Natural killer cell (primary cell): ENCODE data around the gene TAF8. TPM values are rescaled to one million over a fixed set of nuclear protein-coding genes. Genes with fewer than 3 reads are reported as not detected.

Experiments used
- ATAC-seq, 3 donors: fragments of 150-1000 bp in 2 of 3; fragments of 200-7000 bp in 1 of 3; cut with Tn5 transposase; 1 replicate in 1 of 3; 2 replicates in 2 of 3; pipeline ENCODE4 v1.10.0; 2021; ENCODE audit warnings: mild to moderate bottlenecking in 2 of 3, moderate library complexity in 2 of 3
- DNase-seq, 2 donors: peaks; one replicate each; pipeline versions ENCODE4 v3.0.0 to v3.0.0-alpha.2; 2013 to 2021; ENCODE audit warnings: mixed read lengths in 1 of 2
- H3K27ac ChIP-seq: one replicate; pipeline ENCODE4 v1.5.1; 2013; ENCODE audit warnings: mild to moderate bottlenecking, low read length
- H3K27me3 ChIP-seq: one replicate; pipeline ENCODE4 v1.6.1; 2013; ENCODE audit warnings: low read length; ENCODE audit not compliant: control insufficient read depth, insufficient read depth
- H3K36me3 ChIP-seq: one replicate; pipeline ENCODE4 v1.6.1; 2013; ENCODE audit warnings: low read length; ENCODE audit not compliant: control insufficient read depth, insufficient read depth
- H3K4me1 ChIP-seq: one replicate; pipeline ENCODE4 v1.6.1; 2013; ENCODE audit warnings: low read length; ENCODE audit not compliant: control insufficient read depth, insufficient read depth
- H3K4me3 ChIP-seq: one replicate; pipeline ENCODE4 v1.5.1; 2013; ENCODE audit warnings: low read length
- H3K9me3 ChIP-seq: one replicate; pipeline ENCODE4 v1.6.1; 2013; ENCODE audit warnings: low read length; ENCODE audit not compliant: control insufficient read depth, insufficient read depth
- H3K27ac Mint-ChIP-seq, 2 donors: one replicate each; pipeline ENCODE4 v1.8.0; 2022; ENCODE audit warnings: mild to moderate bottlenecking in 2 of 2, mixed read lengths in 2 of 2, moderate library complexity in 1 of 2
- H3K27me3 Mint-ChIP-seq, 2 donors: one replicate each; pipeline ENCODE4 v1.8.0; 2022; ENCODE audit warnings: low read depth in 2 of 2, mixed read lengths in 2 of 2
- H3K36me3 Mint-ChIP-seq: one replicate; pipeline ENCODE4 v1.8.0; 2022; ENCODE audit warnings: mixed read lengths
- H3K4me1 Mint-ChIP-seq, 2 donors: one replicate each; pipeline ENCODE4 v1.8.0; 2022; ENCODE audit warnings: mixed read lengths in 2 of 2
- H3K4me3 Mint-ChIP-seq: one replicate; pipeline ENCODE4 v1.8.0; 2022; ENCODE audit warnings: mild to moderate bottlenecking, moderate library complexity, mixed read lengths
- H3K9me3 Mint-ChIP-seq, 2 donors: one replicate each; pipeline ENCODE4 v1.8.0; 2022; ENCODE audit warnings: mixed read lengths in 2 of 2
- CTCF ChIP-seq: fragments of 200-600 bp; IDR thresholded peaks from one replicate; pipeline ENCODE4 v1.8.0; 2022; ENCODE audit warnings: antibody characterized with exemption
- WGBS: methylation state at CpG from one replicate; pipeline ENCODE4 v1.1.7; 2013; ENCODE audit warnings: missing lambda C conversion rate; ENCODE audit not compliant: insufficient coverage; 5-methylcytosine and 5-hydroxymethylcytosine counted together
- intact Hi-C: fragments of 100-400 bp; cut with micrococcal nuclease; formaldehyde crosslinking; loops from one replicate; pipeline ENCODE4 v1.14.2; 2022
- total RNA-seq, 4 donors: library from RNA; stranded (reverse); fragments of 120-200 nt in 1 of 4; gene quantifications; one replicate each; pipeline versions ENCODE4 v1.2.3 to v1.2.4, GENCODE V29; 2013 to 2022

Gene TAF8
- total RNA-seq, 3 donors from 2014 or later (not counting 1 experiment from before 2014, with no cell fraction given) = 38.4 to 54.2 (median 47.5) TPM

- no peak for TF ChIP-seq CTCF
- 100% methylated on average over 1 of the region's 3 CpGs for WGBS
- ATAC-seq (no peak), DNase-seq (no peak)
- intact Hi-C loops = no loop called here
- Mint-ChIP-seq H3K36me3 (no peaks in the 10 kb centered on the region), H3K4me3 (no peak overlapping the region), H3K27me3 (peaks cover 0 to 9% of the 10 kb centered on the region in 2 donors), H3K9me3 (no peaks in the 10 kb centered on the region), H3K4me1 (no peaks in the 10 kb centered on the region), H3K27ac (no peak overlapping the region)
- no peak overlapping the region for H3K4me3 ChIP-seq
- H3K4me1 ChIP-seq = no peaks in the 10 kb centered on the region
- no peaks in the 10 kb centered on the region for H3K9me3 ChIP-seq
- H3K36me3 ChIP-seq = no peaks in the 10 kb centered on the region
- H3K27me3 ChIP-seq = no peaks in the 10 kb centered on the region
- H3K27ac ChIP-seq = no peak overlapping the region
These were observed 60.4 kb downstream of the TAF8 start for GRCh38 chr6:42110683-42111082.

- peaks cover 13 to 18% of the 10 kb centered on the region in 2 donors for H3K27me3 Mint-ChIP-seq
- ATAC-seq (no peak), DNase-seq (no peak)
- no peaks in the 10 kb centered on the region for H3K36me3 ChIP-seq
- no peak overlapping the region for H3K4me3 ChIP-seq
- WGBS = 93% methylated on average over 1 of the region's 1 CpG
- no peaks in the 10 kb centered on the region for H3K4me1 Mint-ChIP-seq
- no peak overlapping the region for H3K4me3 Mint-ChIP-seq
- intact Hi-C loops = no loop called here
- H3K27ac ChIP-seq = no peak overlapping the region
- no peaks in the 10 kb centered on the region for H3K36me3 Mint-ChIP-seq
- TF ChIP-seq CTCF = no peak
- H3K27me3 ChIP-seq = no peaks in the 10 kb centered on the region
- no peaks in the 10 kb centered on the region for H3K4me1 ChIP-seq
- no peaks in the 10 kb centered on the region for H3K9me3 Mint-ChIP-seq
- H3K27ac Mint-ChIP-seq = no peak overlapping the region
- H3K9me3 ChIP-seq = no peaks in the 10 kb centered on the region
These were observed 62.0 kb downstream of the TAF8 start for GRCh38 chr6:42112351-42112750.

- no peaks in the 10 kb centered on the region for H3K4me1 Mint-ChIP-seq
- intact Hi-C loops = no loop called here
These were observed 63.8 kb downstream of the TAF8 start for GRCh38 chr6:42113936-42114636.

More at GRCh38 chr6:42113936-42114636, 63.8 kb downstream of the TAF8 start:
- no peaks in the 10 kb centered on the region for H3K27me3 ChIP-seq
- DNase-seq = no peak
- WGBS = 74% methylated on average over 4 of the region's 5 CpGs
- no peak overlapping the region for H3K27ac ChIP-seq
- no peaks in the 10 kb centered on the region for H3K9me3 ChIP-seq
- no peak overlapping the region for H3K4me3 ChIP-seq
- no peak overlapping the region for H3K4me3 Mint-ChIP-seq
- no peaks in the 10 kb centered on the region for H3K36me3 Mint-ChIP-seq
- H3K36me3 ChIP-seq = no peaks in the 10 kb centered on the region
- TF ChIP-seq CTCF = no peak
- no peak for ATAC-seq
- H3K27ac Mint-ChIP-seq = no peak overlapping the region
- peaks cover 14 to 15% of the 10 kb centered on the region in 2 donors for H3K27me3 Mint-ChIP-seq
- H3K9me3 Mint-ChIP-seq = no peaks in the 10 kb centered on the region
- H3K4me1 ChIP-seq = no peaks in the 10 kb centered on the region
